Ovary (tissue), 9 donors: Measurements from ENCODE around the gene SHROOM3. TPM values are rescaled to one million over a fixed set of nuclear protein-coding genes. Genes with fewer than 3 reads are reported as not detected.

Experiments used
- DNase-seq, 5 donors: peaks; one replicate each; pipeline ENCODE4 v3.0.0-alpha.2; 2019 to 2020
- H3K27ac ChIP-seq, 2 donors: fragments of 200-600 bp; one replicate each; pipeline versions ENCODE4 v1.5.1 to v1.8.0; 2019 to 2022
- H3K27me3 ChIP-seq: fragments of 200-600 bp; one replicate; pipeline ENCODE4 v1.8.0; 2022
- H3K36me3 ChIP-seq: fragments of 200-600 bp; sonication (generic); one replicate; pipeline ENCODE4 v1.5.1; 2019
- H3K4me1 ChIP-seq: one replicate; pipeline ENCODE4 v1.8.1; 2013; ENCODE audit warnings: mild to moderate bottlenecking, moderate library complexity; ENCODE audit not compliant: insufficient read depth
- H3K4me3 ChIP-seq: fragments of 200-600 bp; sonication (generic); one replicate; pipeline ENCODE4 v1.5.1; 2017
- H3K9me3 ChIP-seq, 2 donors: fragments of 200-600 bp in 1 of 2; sonication (generic) in 1 of 2; one replicate each; pipeline versions ENCODE4 v1.5.1 to v1.8.1; 2013 to 2019; ENCODE audit warnings: mild to moderate bottlenecking in 1 of 2, moderate library complexity in 1 of 2
- CTCF ChIP-seq, 3 donors: fragments of 450-650 bp in 2 of 3; fragments of 200-600 bp in 1 of 3; IDR thresholded peaks; one replicate each; pipeline versions ENCODE4 v1.5.1 to v1.8.0; 2016 to 2022; ENCODE audit warnings: antibody characterized with exemption in 3 of 3, mild to moderate bottlenecking in 1 of 3
- EP300 ChIP-seq: sonication (generic); formaldehyde crosslinking; IDR thresholded peaks from one replicate; pipeline ENCODE4 v1.6.1; 2017; ENCODE audit warnings: antibody characterized with exemption
- POLR2A ChIP-seq: fragments of 450-650 bp; IDR thresholded peaks from one replicate; pipeline ENCODE4 v1.6.1; 2017; ENCODE audit warnings: antibody characterized with exemption, mild to moderate bottlenecking, moderate library complexity
- WGBS, 3 donors: extraction: QIAGEN DNeasy Blood & Tissue Kit in 1 of 3; methylation state at CpG; one replicate each; pipeline versions ENCODE4 v1.1.5 to v1.1.7; 2013 to 2017; 5-methylcytosine and 5-hydroxymethylcytosine counted together
- intact Hi-C, 4 donors: fragments of 100-400 bp; cut with DNase I; formaldehyde crosslinking; loops; one replicate each; pipeline versions ENCODE4 v1.11.0 to v1.15.1; 2022 to 2023
- polyA plus RNA-seq, 2 donors: library from polyadenylated mRNA; stranded (reverse); fragments of 200-250 nt in 1 of 2; fragments of 350-450 nt in 1 of 2; fragmentation: Illumina TruSeq in 1 of 2; extraction: RNeasy Lipid Tissue Mini Kit (QIAGEN cat#74804) in 1 of 2; gene quantifications; one replicate each; pipeline ENCODE4 v1.2.3, GENCODE V29; 2013 to 2014
- total RNA-seq, 7 donors: library from RNA; depleted of rRNA in 2 of 7; stranded (reverse); fragments of >200 nt in 2 of 7; fragmentation: NEBNext Ultra II Directional in 3 of 7; extraction: Animal tissue kit (Norgen Biotek cat#: 25700) in 3 of 7; gene quantifications; one replicate each; pipeline versions ENCODE4 v1.1.0 to v1.2.4, GENCODE V29; 2016 to 2023
- donor health status: DM: no; HTN: no; CAD: no; lungs with moderate emphysema.
- donor health status: DM: no; HTN: no; CAD: no.
- donor health status: Bipolar disorder and iron deficiency.
- donor health status: DM: yes; HTN: yes; CAD: no.
- donor health status: DM: no; HTN: no; CAD: no.
- donor health status: DM: yes; HTN: yes; CAD: no.

Gene SHROOM3
- total and polyA plus RNA-seq, 9 donors, result 0.80 to 70.1 (median 3.8) TPM

DNA sequence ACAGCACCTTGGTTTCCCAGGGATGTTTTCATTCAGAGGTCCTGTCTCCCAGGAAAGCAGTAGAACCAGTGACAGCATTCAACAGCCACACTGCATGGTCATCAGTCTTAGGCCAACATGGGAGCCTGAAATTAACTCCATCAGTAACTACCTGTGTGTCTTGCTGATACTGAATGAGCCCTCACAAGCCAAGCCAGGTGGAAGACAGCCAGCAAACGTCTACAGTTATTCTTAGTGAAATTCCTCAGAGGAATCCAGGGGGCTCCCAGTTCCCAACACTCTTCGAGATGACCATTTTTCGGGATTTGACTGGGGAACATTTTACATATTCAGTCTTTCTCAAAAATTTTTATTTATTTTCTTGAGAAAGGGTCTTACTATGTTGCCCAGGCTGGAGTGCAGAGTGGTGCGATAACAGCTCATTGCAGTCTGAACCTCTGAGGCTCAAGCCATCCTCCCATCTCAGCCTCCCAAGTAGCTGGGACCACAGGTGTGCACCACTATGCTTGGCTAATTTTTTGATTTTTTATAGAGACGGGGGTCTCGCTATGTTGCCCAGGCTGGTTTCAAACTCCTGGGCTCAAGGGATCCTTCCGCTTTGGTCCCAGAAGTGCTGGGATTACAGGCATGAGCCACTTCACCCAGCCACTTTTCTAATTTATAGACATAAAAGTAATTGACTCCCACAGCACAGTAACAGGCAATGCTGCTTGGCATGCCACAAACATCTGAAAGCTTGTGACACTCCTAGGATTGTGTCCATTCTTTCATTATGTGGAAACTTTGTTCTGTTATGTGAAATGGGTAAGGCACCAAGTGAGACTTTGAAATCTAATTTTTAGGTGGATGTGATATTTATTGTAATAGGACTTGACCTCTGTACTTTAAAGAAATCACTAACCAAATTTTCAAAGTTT lies 346.0 kb downstream of the SHROOM3 start:
- no peak for TF ChIP-seq POLR2A
- TF ChIP-seq EP300, result no peak
- no peak for TF ChIP-seq CTCF (IDR thresholded peaks at IDR 0.05)
- Histone ChIP-seq H3K9me3 (no peaks in the 10 kb centered on the region), H3K27me3 (no peaks in the 10 kb centered on the region), H3K36me3 (no peaks in the 10 kb centered on the region), H3K27ac (no peak overlapping the region), H3K4me1 (no peaks in the 10 kb centered on the region), H3K4me3 (no peak overlapping the region)
- DNase-seq, result no peak
- WGBS, 3 donors, result 90 to 94% (median 91%) methylated on average over 7 of the region's 7 CpGs
- intact Hi-C loops, result no loop called here

DNA sequence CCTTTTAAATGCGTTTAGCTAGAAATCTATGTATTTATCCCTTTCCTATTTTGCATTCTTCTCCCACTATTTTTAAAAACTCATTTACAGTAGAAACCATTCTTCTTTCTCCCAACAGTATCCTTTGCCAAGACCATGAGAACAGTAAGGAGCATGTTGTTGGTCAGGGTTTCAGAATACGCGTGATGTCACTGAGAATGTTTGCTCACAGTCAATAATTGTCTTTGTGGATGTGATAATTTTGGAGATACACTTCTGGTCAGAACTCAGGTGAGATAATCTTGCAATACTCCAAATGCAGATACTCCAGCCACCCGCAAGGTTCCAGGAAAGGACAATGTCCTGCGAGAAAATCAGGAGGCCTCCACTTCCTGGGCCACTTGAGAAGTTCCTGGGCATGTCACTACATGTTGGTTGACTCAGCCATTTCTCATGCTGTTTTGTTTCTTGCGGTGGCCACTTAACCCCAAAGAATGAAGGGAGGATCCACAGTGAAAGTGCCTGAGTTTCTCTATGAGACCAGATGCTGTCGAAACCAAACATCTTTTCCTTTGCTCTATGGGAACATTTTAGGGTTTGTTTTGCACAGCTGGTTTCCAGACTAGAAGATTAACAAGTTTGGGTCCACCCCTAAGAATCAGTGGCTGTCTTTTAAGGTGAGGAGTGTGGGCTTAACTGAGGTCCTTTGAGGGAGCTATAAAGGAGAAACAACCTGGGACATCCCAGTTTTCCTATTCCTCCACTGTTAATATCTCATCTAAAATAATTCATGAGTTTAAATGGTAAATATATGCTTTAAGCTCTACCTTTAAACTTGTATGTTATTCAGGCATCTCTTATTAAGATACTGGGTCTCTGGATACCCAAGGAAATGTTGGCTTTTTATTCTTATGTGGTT lies 346.9 kb downstream of the SHROOM3 start:
- TF ChIP-seq CTCF (IDR thresholded peaks at IDR 0.05), result no peak
- TF ChIP-seq EP300, result no peak
- no peak for TF ChIP-seq POLR2A
- no peaks in the 10 kb centered on the region for H3K36me3 ChIP-seq
- H3K4me3 ChIP-seq, result no peak overlapping the region
- no peak for DNase-seq
- H3K4me1 ChIP-seq, result no peaks in the 10 kb centered on the region
- H3K27me3 ChIP-seq, result no peaks in the 10 kb centered on the region
- 72 to 79% (median 74%) methylated on average over 7 of the region's 7 CpGs for WGBS, 3 donors
- no peaks in the 10 kb centered on the region for H3K9me3 ChIP-seq
- no peak overlapping the region for H3K27ac ChIP-seq
- intact Hi-C loops, result no loop called here

DNA sequence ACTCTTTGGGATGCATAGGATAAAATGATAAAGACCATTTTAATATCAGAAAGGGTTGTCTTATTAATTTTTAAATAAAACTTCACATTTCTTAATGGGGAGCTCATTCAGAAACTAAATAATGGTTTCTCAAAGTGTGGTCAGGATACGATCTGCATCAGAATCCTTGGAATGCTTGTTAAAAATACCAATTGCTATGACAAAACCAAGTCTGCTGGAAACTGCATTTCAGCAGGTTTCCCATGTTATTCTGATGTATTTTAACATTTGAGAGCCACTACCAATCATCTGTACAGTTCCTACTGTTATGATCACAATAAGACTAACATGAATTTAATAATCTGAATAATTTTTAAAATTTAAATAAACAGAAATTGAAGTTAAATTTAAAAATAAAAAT lies 347.8 kb downstream of the SHROOM3 start:
- H3K27ac ChIP-seq, result no peak overlapping the region
- H3K27me3 ChIP-seq, result no peaks in the 10 kb centered on the region
- TF ChIP-seq POLR2A, result no peak
- TF ChIP-seq EP300, result no peak
- no peak for TF ChIP-seq CTCF (IDR thresholded peaks at IDR 0.05)
- H3K4me3 ChIP-seq, result no peak overlapping the region
- H3K36me3 ChIP-seq, result no peaks in the 10 kb centered on the region
- H3K9me3 ChIP-seq, result no peaks in the 10 kb centered on the region
- no peak for DNase-seq
- 16 to 18% (median 18%) methylated on average over 1 of the region's 1 CpG for WGBS, 3 donors
- intact Hi-C loops, result no loop called here
- H3K4me1 ChIP-seq, result no peaks in the 10 kb centered on the region

DNA sequence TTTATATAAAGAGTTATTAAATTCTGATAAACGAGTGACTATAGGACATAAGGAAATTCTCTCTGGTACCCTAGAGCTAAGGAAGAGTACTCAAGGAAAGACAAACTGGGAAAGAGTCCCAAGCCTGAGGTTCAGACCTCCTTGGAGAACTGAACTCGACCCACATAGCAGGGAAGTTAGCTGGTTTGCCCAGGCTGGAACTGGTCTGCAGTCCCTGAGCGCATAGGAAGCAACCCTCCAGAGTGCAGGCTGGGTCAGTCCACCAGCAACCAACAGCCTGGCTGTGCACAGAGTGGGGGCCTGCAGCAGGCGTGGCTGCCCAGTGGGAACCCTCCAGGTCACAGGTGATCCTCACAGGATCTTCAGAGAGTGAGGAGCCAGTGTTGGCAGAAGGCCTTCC lies 348.8 kb downstream of the SHROOM3 start:
- no peaks in the 10 kb centered on the region for H3K36me3 ChIP-seq
- intact Hi-C loops, result no loop called here
- WGBS, 3 donors, result 89 to 92% (median 91%) methylated on average over 4 of the region's 4 CpGs
- no peak for DNase-seq
- no peaks in the 10 kb centered on the region for H3K4me1 ChIP-seq
- H3K4me3 ChIP-seq, result no peak overlapping the region
- no peak for TF ChIP-seq EP300
- no peak for TF ChIP-seq CTCF (IDR thresholded peaks at IDR 0.05)
- no peak for TF ChIP-seq POLR2A
- H3K27ac ChIP-seq, result no peak overlapping the region
- no peaks in the 10 kb centered on the region for H3K27me3 ChIP-seq
- no peaks in the 10 kb centered on the region for H3K9me3 ChIP-seq
